Ishikawa (cell line): ENCODE data around the gene SAMSN1.

Experiments used
- CEBPB ChIP-seq: IDR thresholded peaks from 2 replicates; pipeline ENCODE4 v1.6.1; 2012
- CREB1 ChIP-seq: IDR thresholded peaks from 2 replicates; pipeline ENCODE4 v1.6.1; 2012; ENCODE audit warnings: low read depth
- EGR1 ChIP-seq: IDR thresholded peaks from 2 replicates; pipeline ENCODE4 v1.6.1; 2012
- EP300 ChIP-seq: IDR thresholded peaks from 2 replicates; pipeline ENCODE4 v1.6.1; 2012; ENCODE audit warnings: borderline replicate concordance
- FOXM1 ChIP-seq: IDR thresholded peaks from 2 replicates; pipeline ENCODE4 v1.6.1; 2012; ENCODE audit warnings: low read depth, borderline replicate concordance
- MAX ChIP-seq: IDR thresholded peaks from 2 replicates; pipeline ENCODE4 v1.6.1; 2012
- NFIC ChIP-seq: IDR thresholded peaks from 2 replicates; pipeline ENCODE4 v1.6.1; 2012
- RAD21 ChIP-seq: IDR thresholded peaks from 2 replicates; pipeline ENCODE4 v1.6.1; 2012; ENCODE audit warnings: low read depth
- REST ChIP-seq: IDR thresholded peaks from 2 replicates; pipeline ENCODE4 v1.6.1; 2012; ENCODE audit warnings: low read depth, mild to moderate bottlenecking
- TAF1 ChIP-seq: IDR thresholded peaks from 2 replicates; pipeline ENCODE4 v1.6.1; 2012; ENCODE audit warnings: low read depth, mild to moderate bottlenecking
- TCF12 ChIP-seq: IDR thresholded peaks from 2 replicates; pipeline ENCODE4 v1.6.1; 2012; ENCODE audit warnings: low read depth
- TEAD4 ChIP-seq: IDR thresholded peaks from 2 replicates; pipeline ENCODE4 v1.6.1; 2012
- USF1 ChIP-seq: IDR thresholded peaks from 2 replicates; pipeline ENCODE4 v1.6.1; 2012
- YY1 ChIP-seq: IDR thresholded peaks from 2 replicates; pipeline ENCODE4 v1.6.1; 2012; ENCODE audit warnings: low read depth
- ZBTB7A ChIP-seq: IDR thresholded peaks from 2 replicates; pipeline ENCODE4 v1.6.1; 2012; ENCODE audit warnings: low read depth

SAMSN1 gene

GRCh38 chr21:14584357-14585095, 38.4 kb upstream of the SAMSN1 start:
- no peak for TF ChIP-seq FOXM1
- no peak for TF ChIP-seq CREB1
- TF ChIP-seq REST: no peak
- no peak for TF ChIP-seq CEBPB
- TF ChIP-seq RAD21: no peak
- no peak for TF ChIP-seq EGR1

GRCh38 chr21:14583629-14584255, 37.6 kb upstream of the SAMSN1 start:
- TF ChIP-seq EP300: no peak

GRCh38 chr21:14582934-14583628, 37.0 kb upstream of the SAMSN1 start:
- TF ChIP-seq TCF12 (no peak), MAX (no peak), YY1 (no peak), EGR1 (no peak), TAF1 (no peak), ZBTB7A (no peak), REST (no peak), FOXM1 (no peak), CREB1 (no peak)

GRCh38 chr21:14581902-14582457, 35.9 kb upstream of the SAMSN1 start:
- TF ChIP-seq TCF12: no peak
- no peak for TF ChIP-seq USF1
- TF ChIP-seq NFIC: no peak
- TF ChIP-seq CEBPB: no peak
- TF ChIP-seq YY1: no peak
- TF ChIP-seq TEAD4: no peak
- no peak for TF ChIP-seq FOXM1
- no peak for TF ChIP-seq EP300
- TF ChIP-seq MAX: no peak
- TF ChIP-seq TAF1: no peak
- no peak for TF ChIP-seq RAD21
- no peak for TF ChIP-seq ZBTB7A
- TF ChIP-seq EGR1: no peak
- TF ChIP-seq CREB1: no peak
- TF ChIP-seq REST: no peak

- TF ChIP-seq RAD21 (no peak), MAX (no peak), TEAD4 (no peak), EGR1 (no peak), YY1 (no peak), CEBPB (no peak), USF1 (no peak), ZBTB7A (no peak), TCF12 (no peak), NFIC (no peak), TAF1 (no peak), EP300 (no peak)
Observed at GRCh38 chr21:14573244-14573643, 27.1 kb upstream of the SAMSN1 start.
